ENCODE results near the gene DCDC2B. TPM values are rescaled to one million over a fixed set of nuclear protein-coding genes. Genes with fewer than 3 reads are reported as not detected.

DCDC2B gene
- polyA plus RNA-seq, 2 of the 4 experiments (the other 2 are of a cell fraction) = not detected

- FAIRE-seq (no peak), ATAC-seq (no peak), DNase-seq (ENCODE audit: low read depth in 1 of 2, low spot score in 1 of 2) (no peak)
- CTCF ChIA-PET = no interaction called here
- Histone ChIP-seq H3K4me1 (peaks cover 7% of the 10 kb centered on the region; the same call in 2 of the 3 replicates), H3K4me3 (no peak overlapping the region), H3K27ac (no peak overlapping the region), H3K4me2 (no peak overlapping the region), H3K9me3 (no peaks in the 10 kb centered on the region)
- WGBS (ENCODE audit: missing lambda C conversion rate) = 87% methylated on average over 4 of the region's 4 CpGs
- POLR2A ChIA-PET = no interaction called here
- TF ChIP-seq MAX (IDR thresholded peaks at IDR 0.05) = no peak
- no peak for TF ChIP-seq ZFP36 (IDR thresholded peaks at IDR 0.05; ENCODE audit: borderline replicate concordance, partially characterized antibody)
- TF ChIP-seq POLR2AphosphoS2 (conservative IDR thresholded peaks at IDR 0.05; ENCODE audit: low read length) = no peak
- TF ChIP-seq HOXB13 (CRISPR knock-in tag; IDR thresholded peaks at IDR 0.05; ENCODE audit: low read depth) = no peak
- TF ChIP-seq POLR2A (IDR thresholded peaks at IDR 0.05; ENCODE audit: low read length) = no peak
- TF ChIP-seq EP300 (IDR thresholded peaks at IDR 0.05) = no peak
- TF ChIP-seq EHF (CRISPR knock-in tag; IDR thresholded peaks at IDR 0.05) = no peak
- no peak for TF ChIP-seq RARB (CRISPR knock-in tag; IDR thresholded peaks at IDR 0.05)
- TF ChIP-seq SMC3 (IDR thresholded peaks at IDR 0.05) = no peak
- TF ChIP-seq ESRRA (IDR thresholded peaks at IDR 0.05; ENCODE audit: borderline replicate concordance, low read length) = no peak
- TF ChIP-seq RAD21 (conservative IDR thresholded peaks at IDR 0.05 in 1 of 2, IDR thresholded peaks at IDR 0.05 in 1 of 2) = no peak
- TF ChIP-seq FOSB (CRISPR knock-in tag; IDR thresholded peaks at IDR 0.05) = no peak
- no peak for TF ChIP-seq CHD4 (IDR thresholded peaks at IDR 0.05; ENCODE audit: borderline replicate concordance)
- no peak for TF ChIP-seq CEBPB (IDR thresholded peaks at IDR 0.05)
- TF ChIP-seq SREBF2 (IDR thresholded peaks at IDR 0.05) = no peak
Observed at GRCh38 chr1:32170991-32171390, 37.9 kb upstream of the DCDC2B start.

DNA sequence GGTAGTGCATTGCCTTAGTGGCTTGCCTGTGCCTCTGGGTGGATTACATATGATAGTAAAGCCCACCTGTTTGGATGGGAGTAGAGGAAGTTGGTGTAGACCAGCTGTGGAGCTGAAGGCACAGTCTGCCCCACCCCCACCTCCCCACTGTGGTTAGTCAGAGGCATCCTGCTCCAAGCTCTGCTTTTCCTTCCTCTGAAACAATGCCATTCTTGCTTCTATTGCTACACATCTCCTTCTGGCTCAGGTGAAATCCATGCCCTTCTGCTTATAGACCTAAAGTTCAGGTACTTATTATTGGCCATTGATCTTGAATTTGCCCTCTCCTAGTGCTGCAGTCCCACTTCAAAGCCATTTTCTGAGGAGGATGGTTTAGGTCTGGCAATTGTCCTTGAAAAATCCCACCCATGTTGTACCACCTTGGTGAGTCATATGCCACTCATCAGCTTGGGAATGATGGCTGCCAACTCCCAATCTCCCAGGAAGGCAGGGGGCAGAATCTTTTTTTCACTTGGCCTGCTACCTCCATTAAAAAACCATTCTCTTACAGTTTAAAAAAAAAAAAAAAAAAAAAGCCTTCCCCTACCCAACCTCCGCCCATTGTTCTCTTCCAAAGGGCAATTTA, 36.2 kb upstream of the DCDC2B start:
- no peak for DNase-seq (ENCODE audit: low read depth in 1 of 2, low spot score in 1 of 2)
- Histone ChIP-seq H3K27ac (no peak overlapping the region), H3K4me3 (no peak overlapping the region), H3K9me3 (no peaks in the 10 kb centered on the region), H3K4me2 (no peak overlapping the region), H3K4me1 (peaks cover 7% of the 10 kb centered on the region; the same call in 2 of the 3 replicates)
- ChIA-PET POLR2A (interaction anchor here (0.6 kb wide), 1 partner anchor 58 kb away, joined by 3 read pairs; no protein-coding TSS in a partner anchor), CTCF (no interaction called here)
- no peak for ATAC-seq
- no peak for FAIRE-seq
- 86% methylated on average over 1 of the region's 1 CpG for WGBS (ENCODE audit: missing lambda C conversion rate)
- TF ChIP-seq POLR2AphosphoS2 (conservative IDR thresholded peaks at IDR 0.05; ENCODE audit: low read length) (no peak), FOXS1 (CRISPR knock-in tag; IDR thresholded peaks at IDR 0.05) (no peak), ESRRA (IDR thresholded peaks at IDR 0.05; ENCODE audit: borderline replicate concordance, low read length) (no peak), ZNF302 (CRISPR knock-in tag; IDR thresholded peaks at IDR 0.05) (no peak), CHD2 (IDR thresholded peaks at IDR 0.05; ENCODE audit: low read length, partially characterized antibody) (no peak), HEYL (CRISPR knock-in tag; IDR thresholded peaks at IDR 0.05) (no peak), MYC (IDR thresholded peaks at IDR 0.05; ENCODE audit: borderline replicate concordance, low read length) (no peak), ZSCAN20 (CRISPR knock-in tag; IDR thresholded peaks at IDR 0.05) (no peak), NFE2L2 (conservative IDR thresholded peaks at IDR 0.05; ENCODE audit: low read length) (no peak), MAZ (IDR thresholded peaks at IDR 0.05; ENCODE audit: borderline replicate concordance, low read depth, low read length) (no peak), KDM1A (IDR thresholded peaks at IDR 0.05; ENCODE audit: low read depth) (no peak), RARB (CRISPR knock-in tag; IDR thresholded peaks at IDR 0.05) (no peak), MAFK (IDR thresholded peaks at IDR 0.05; ENCODE audit: partially characterized antibody) (no peak), SMC3 (IDR thresholded peaks at IDR 0.05) (no peak)
- TF ChIP-seq, protein P1, sequence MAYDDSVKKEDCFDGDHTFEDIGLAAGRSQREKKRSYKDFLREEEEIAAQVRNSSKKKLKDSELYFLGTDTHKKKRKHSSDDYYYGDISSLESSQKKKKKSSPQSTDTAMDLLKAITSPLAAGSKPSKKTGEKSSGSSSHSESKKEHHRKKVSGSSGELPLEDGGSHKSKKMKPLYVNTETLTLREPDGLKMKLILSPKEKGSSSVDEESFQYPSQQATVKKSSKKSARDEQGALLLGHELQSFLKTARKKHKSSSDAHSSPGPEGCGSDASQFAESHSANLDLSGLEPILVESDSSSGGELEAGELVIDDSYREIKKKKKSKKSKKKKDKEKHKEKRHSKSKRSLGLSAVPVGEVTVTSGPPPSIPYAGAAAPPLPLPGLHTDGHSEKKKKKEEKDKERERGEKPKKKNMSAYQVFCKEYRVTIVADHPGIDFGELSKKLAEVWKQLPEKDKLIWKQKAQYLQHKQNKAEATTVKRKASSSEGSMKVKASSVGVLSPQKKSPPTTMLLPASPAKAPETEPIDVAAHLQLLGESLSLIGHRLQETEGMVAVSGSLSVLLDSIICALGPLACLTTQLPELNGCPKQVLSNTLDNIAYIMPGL (CRISPR knock-in tag; IDR thresholded peaks at IDR 0.05; ENCODE audit: borderline replicate concordance) = no peak
